Naive thymus-derived CD4-positive, alpha-beta T cell (primary cell): ENCODE data around the gene YARS2. TPM values are rescaled to one million over a fixed set of nuclear protein-coding genes. Genes with fewer than 3 reads are reported as not detected.

Experiments
- ATAC-seq: fragments of 150-1000 bp; cut with Tn5 transposase; 2 replicates; pipeline ENCODE4 v1.10.0; 2021; ENCODE audit warnings: mild to moderate bottlenecking, moderate library complexity
- CTCF ChIA-PET: fragments of 350-600 bp; sonication (Branson Sonifier 250); formaldehyde crosslinking; loops from one replicate; lab custom pipeline; 2021; ENCODE audit warnings: antibody characterized with exemption; lab: Charles Lee
- POLR2A ChIA-PET: fragments of 350-600 bp; sonication (Branson Sonifier 250); formaldehyde crosslinking; loops from one replicate; lab custom pipeline; 2021; ENCODE audit warnings: antibody characterized with exemption, inconsistent platforms; lab: Charles Lee
- DNase-seq, 9 donors: peaks; one replicate each; pipeline versions ENCODE4 v3.0.0 to v3.0.0-alpha.2; 2020 to 2022; ENCODE audit warnings: mixed read lengths in 1 of 9
- H3K27ac ChIP-seq: one replicate; pipeline ENCODE4 v1.7.0; 2013; ENCODE audit warnings: mild to moderate bottlenecking, low read depth, low read length, moderate library complexity
- H3K27me3 ChIP-seq, 2 donors: one replicate each; pipeline ENCODE4 v1.7.0; 2013; ENCODE audit warnings: low read length in 2 of 2, mild to moderate bottlenecking in 2 of 2, moderate library complexity in 2 of 2; ENCODE audit not compliant: control insufficient read depth in 2 of 2, insufficient read depth in 2 of 2
- H3K36me3 ChIP-seq, 3 experiments: 1 replicate in 2 of 3; 2 replicates in 1 of 3; pipeline ENCODE4 v1.7.0; 2013; ENCODE audit warnings: low read length in 3 of 3, mild to moderate bottlenecking in 3 of 3, moderate library complexity in 1 of 3; ENCODE audit not compliant: insufficient read depth in 3 of 3, control insufficient read depth in 2 of 3
- H3K4me1 ChIP-seq, 2 donors: one replicate each; pipeline ENCODE4 v1.7.0; 2013; ENCODE audit warnings: low read length in 2 of 2, mild to moderate bottlenecking in 2 of 2, moderate library complexity in 1 of 2; ENCODE audit not compliant: control insufficient read depth in 2 of 2, insufficient read depth in 2 of 2
- H3K4me3 ChIP-seq: 2 replicates; pipeline ENCODE4 v1.7.0; 2013; ENCODE audit warnings: mild to moderate bottlenecking, low read length
- H3K9me3 ChIP-seq, 3 experiments: 1 replicate in 2 of 3; 2 replicates in 1 of 3; pipeline ENCODE4 v1.7.0; 2013; ENCODE audit warnings: low read length in 3 of 3; ENCODE audit not compliant: control insufficient read depth in 2 of 3
- H3K27ac Mint-ChIP-seq, 9 donors: one replicate each; pipeline ENCODE4 v1.8.0; 2020 to 2022; ENCODE audit warnings: mixed read lengths in 9 of 9, mild to moderate bottlenecking in 8 of 9, moderate library complexity in 5 of 9, inconsistent platforms in 2 of 9
- H3K27me3 Mint-ChIP-seq, 5 donors: one replicate each; pipeline ENCODE4 v1.8.0; 2021 to 2022; ENCODE audit warnings: mixed read lengths in 5 of 5, mild to moderate bottlenecking in 1 of 5
- H3K36me3 Mint-ChIP-seq, 5 donors: one replicate each; pipeline ENCODE4 v1.8.0; 2020 to 2022; ENCODE audit warnings: mixed read lengths in 5 of 5, mild to moderate bottlenecking in 3 of 5, inconsistent platforms in 1 of 5
- H3K4me1 Mint-ChIP-seq, 7 donors: one replicate each; pipeline ENCODE4 v1.8.0; 2020 to 2022; ENCODE audit warnings: mixed read lengths in 7 of 7, mild to moderate bottlenecking in 3 of 7, inconsistent platforms in 1 of 7
- H3K4me3 Mint-ChIP-seq, 10 donors: one replicate each; pipeline ENCODE4 v1.8.0; 2020 to 2022; ENCODE audit warnings: mild to moderate bottlenecking in 10 of 10, mixed read lengths in 10 of 10, moderate library complexity in 6 of 10, inconsistent platforms in 2 of 10
- H3K9me3 Mint-ChIP-seq, 11 donors: one replicate each; pipeline ENCODE4 v1.8.0; 2020 to 2022; ENCODE audit warnings: mixed read lengths in 11 of 11, mild to moderate bottlenecking in 4 of 11, inconsistent platforms in 1 of 11, moderate library complexity in 1 of 11
- intact Hi-C, 2 donors: fragments of 100-400 bp; cut with micrococcal nuclease; formaldehyde crosslinking; loops; one replicate each; pipeline ENCODE4 v1.15.1; 2023
- polyA plus RNA-seq, 2 donors: library from polyadenylated mRNA; unstranded; fragments of 300-500 nt; fragmentation: Illumina TruSeq; gene quantifications; one replicate each; pipeline ENCODE4 v1.2.3, GENCODE V29; 2021
- total RNA-seq, 6 experiments: library from RNA in 5 of 6; stranded (reverse) in 5 of 6; gene quantifications; 1 replicate in 5 of 6; 2 replicates in 1 of 6; pipeline ENCODE4 v1.2.3 and lab custom pipeline; 2021 to 2026

The YARS2 gene
- total and polyA plus RNA-seq, 7 experiments from 2014 or later: 11.3 to 24.0 (median 17.9) TPM

GRCh38 chr12:32788405-32788804, 32.7 kb upstream of the YARS2 start:
- ChIA-PET POLR2A (no interaction called here), CTCF (no interaction called here)
- Histone ChIP-seq H3K36me3 (no peaks in the 10 kb centered on the region), H3K4me1 (no peaks in the 10 kb centered on the region), H3K27me3 (no peaks in the 10 kb centered on the region), H3K9me3 (no peaks in the 10 kb centered on the region), H3K27ac (no peak overlapping the region), H3K4me3 (no peak overlapping the region)
- Mint-ChIP-seq H3K4me1 (no peaks in the 10 kb centered on the region), H3K9me3 (peaks cover 0 to 3% (median 0%) of the 10 kb centered on the region in 11 donors), H3K27ac (no peak overlapping the region), H3K27me3 (peaks cover 0 to 14% (median 7%) of the 10 kb centered on the region in 5 donors), H3K36me3 (no peaks in the 10 kb centered on the region), H3K4me3 (no peak overlapping the region)
- intact Hi-C loops: no loop called here
- DNase-seq (no peak), ATAC-seq (no peak)

- no peaks in the 10 kb centered on the region for H3K9me3 ChIP-seq
- Mint-ChIP-seq H3K4me1 (no peaks in the 10 kb centered on the region), H3K9me3 (peaks cover 0 to 3% (median 0%) of the 10 kb centered on the region in 11 donors), H3K27me3 (peaks cover 0 to 18% (median 11%) of the 10 kb centered on the region in 5 donors), H3K4me3 (no peak overlapping the region), H3K36me3 (no peaks in the 10 kb centered on the region), H3K27ac (no peak overlapping the region)
- ChIA-PET CTCF (no interaction called here), POLR2A (no interaction called here)
- no peak overlapping the region for H3K27ac ChIP-seq
- no peaks in the 10 kb centered on the region for H3K27me3 ChIP-seq
- DNase-seq: no peak
- ATAC-seq: no peak
- no peaks in the 10 kb centered on the region for H3K36me3 ChIP-seq
- no peak overlapping the region for H3K4me3 ChIP-seq
- no peaks in the 10 kb centered on the region for H3K4me1 ChIP-seq
- intact Hi-C loops: no loop called here
Measured at GRCh38 chr12:32785557-32785956, 29.9 kb upstream of the YARS2 start.

- H3K9me3 ChIP-seq: no peaks in the 10 kb centered on the region
- no peaks in the 10 kb centered on the region for H3K36me3 ChIP-seq
- POLR2A ChIA-PET: no interaction called here
- DNase-seq: no peak
- Mint-ChIP-seq H3K27me3 (peaks cover 3 to 24% (median 18%) of the 10 kb centered on the region in 5 donors), H3K27ac (no peak overlapping the region), H3K4me3 (no peak overlapping the region), H3K36me3 (no peaks in the 10 kb centered on the region), H3K9me3 (peaks cover 0 to 3% (median 0%) of the 10 kb centered on the region in 11 donors), H3K4me1 (no peaks in the 10 kb centered on the region)
- CTCF ChIA-PET: no interaction called here
- no peaks in the 10 kb centered on the region for H3K4me1 ChIP-seq
- intact Hi-C loops: no loop called here
- H3K27ac ChIP-seq: no peak overlapping the region
- H3K4me3 ChIP-seq: no peak overlapping the region
- no peaks in the 10 kb centered on the region for H3K27me3 ChIP-seq
- no peak for ATAC-seq
Measured at GRCh38 chr12:32783029-32783428, 27.3 kb upstream of the YARS2 start.

GRCh38 chr12:32780071-32780470, 24.4 kb upstream of the YARS2 start:
- Mint-ChIP-seq H3K4me3 (no peak overlapping the region), H3K4me1 (no peaks in the 10 kb centered on the region), H3K9me3 (no peaks in the 10 kb centered on the region), H3K27me3 (peaks cover 3 to 26% (median 22%) of the 10 kb centered on the region in 5 donors), H3K36me3 (no peaks in the 10 kb centered on the region), H3K27ac (no peak overlapping the region)
- Histone ChIP-seq H3K27me3 (no peaks in the 10 kb centered on the region), H3K9me3 (no peaks in the 10 kb centered on the region), H3K4me1 (no peaks in the 10 kb centered on the region), H3K27ac (no peak overlapping the region), H3K4me3 (no peak overlapping the region), H3K36me3 (no peaks in the 10 kb centered on the region)
- ATAC-seq: no peak
- ChIA-PET POLR2A (no interaction called here), CTCF (no interaction called here)
- DNase-seq: no peak
- intact Hi-C loops: no loop called here

- H3K4me3 ChIP-seq: no peak overlapping the region
- no peak for DNase-seq
- POLR2A ChIA-PET: no interaction called here
- no peaks in the 10 kb centered on the region for H3K4me1 Mint-ChIP-seq
- peaks cover 5 to 26% (median 23%) of the 10 kb centered on the region in 5 donors for H3K27me3 Mint-ChIP-seq
- H3K27ac Mint-ChIP-seq: no peak overlapping the region
- H3K27ac ChIP-seq: no peak overlapping the region
- H3K36me3 ChIP-seq: no peaks in the 10 kb centered on the region
- no peak for ATAC-seq
- H3K4me1 ChIP-seq: no peaks in the 10 kb centered on the region
- no peaks in the 10 kb centered on the region for H3K27me3 ChIP-seq
- no peaks in the 10 kb centered on the region for H3K36me3 Mint-ChIP-seq
- CTCF ChIA-PET: no interaction called here
- intact Hi-C loops: no loop called here
- H3K4me3 Mint-ChIP-seq: no peak overlapping the region
- H3K9me3 ChIP-seq: no peaks in the 10 kb centered on the region
- no peaks in the 10 kb centered on the region for H3K9me3 Mint-ChIP-seq
Measured at GRCh38 chr12:32777691-32778175, 22.0 kb upstream of the YARS2 start.

GRCh38 chr12:32777159-32777558, 21.5 kb upstream of the YARS2 start:
- Mint-ChIP-seq H3K27ac (no peak overlapping the region), H3K4me3 (no peak overlapping the region), H3K36me3 (no peaks in the 10 kb centered on the region), H3K9me3 (no peaks in the 10 kb centered on the region), H3K4me1 (no peaks in the 10 kb centered on the region), H3K27me3 (peaks cover 5 to 28% (median 25%) of the 10 kb centered on the region in 5 donors)
- H3K4me3 ChIP-seq: no peak overlapping the region
- H3K27me3 ChIP-seq: no peaks in the 10 kb centered on the region
- no peaks in the 10 kb centered on the region for H3K4me1 ChIP-seq
- intact Hi-C loops: no loop called here
- no peak overlapping the region for H3K27ac ChIP-seq
- ATAC-seq: no peak
- ChIA-PET CTCF (no interaction called here), POLR2A (no interaction called here)
- no peaks in the 10 kb centered on the region for H3K36me3 ChIP-seq
- H3K9me3 ChIP-seq: no peaks in the 10 kb centered on the region
- DNase-seq: no peak

- no peak for ATAC-seq
- H3K27me3 Mint-ChIP-seq: peaks cover 5 to 30% (median 26%) of the 10 kb centered on the region in 5 donors
- no peak for DNase-seq
- Histone ChIP-seq H3K4me3 (no peak overlapping the region), H3K9me3 (no peaks in the 10 kb centered on the region), H3K27me3 (no peaks in the 10 kb centered on the region), H3K27ac (no peak overlapping the region), H3K36me3 (no peaks in the 10 kb centered on the region), H3K4me1 (no peaks in the 10 kb centered on the region)
- no peak overlapping the region for H3K4me3 Mint-ChIP-seq
- ChIA-PET CTCF (no interaction called here), POLR2A (no interaction called here)
- intact Hi-C loops: no loop called here
- no peaks in the 10 kb centered on the region for H3K9me3 Mint-ChIP-seq
- H3K36me3 Mint-ChIP-seq: no peaks in the 10 kb centered on the region
- no peaks in the 10 kb centered on the region for H3K4me1 Mint-ChIP-seq
- H3K27ac Mint-ChIP-seq: no peak overlapping the region
Measured at GRCh38 chr12:32776258-32776657, 20.6 kb upstream of the YARS2 start.
